T-helper 9 cell (primary cell): ENCODE measurements around the gene LSAMP.

Experiments used
- DNase-seq: peaks from one replicate; pipeline ENCODE4 v3.0.0-alpha.2; 2020

Gene LSAMP

DNA sequence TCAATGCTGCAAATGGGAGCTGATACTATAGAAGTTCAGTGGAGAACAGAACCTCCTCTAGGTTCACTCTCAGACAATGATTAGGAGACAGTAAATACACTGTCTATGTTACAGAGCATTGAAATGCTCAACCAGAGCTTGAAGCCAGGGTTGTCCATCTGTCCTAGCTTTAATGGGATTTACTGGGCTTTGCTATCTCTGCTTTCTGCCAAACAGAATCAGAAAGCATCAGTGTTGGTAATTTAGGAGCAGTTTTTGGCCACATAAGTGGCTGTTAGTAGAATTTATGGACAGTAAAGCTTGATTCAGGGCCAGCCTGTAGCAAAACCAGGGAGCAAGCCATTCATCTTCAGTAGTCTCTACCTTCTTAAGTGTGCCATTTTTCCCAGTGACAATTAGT, 396.3 kb downstream of the LSAMP start:
- DNase-seq = no peak

DNA sequence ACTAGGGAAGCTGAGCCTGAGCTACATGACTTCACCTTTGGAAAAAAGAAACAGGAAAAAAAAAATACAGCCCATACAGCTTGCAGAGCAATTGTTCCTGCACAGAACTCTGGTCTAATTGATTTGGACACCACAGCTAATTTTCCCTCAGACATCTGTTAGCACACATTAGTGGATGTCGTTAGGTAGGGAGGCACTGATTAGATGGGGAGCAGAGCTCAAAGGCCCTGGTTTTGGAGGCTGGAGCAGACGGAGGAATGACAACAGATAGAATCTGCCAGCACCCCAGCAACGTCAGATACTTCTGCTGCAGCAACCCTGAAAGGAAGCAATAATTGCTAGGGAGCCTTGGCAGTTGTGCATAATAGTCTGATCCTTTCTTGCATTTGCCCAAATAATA, 398.9 kb downstream of the LSAMP start:
- no peak for DNase-seq

DNA sequence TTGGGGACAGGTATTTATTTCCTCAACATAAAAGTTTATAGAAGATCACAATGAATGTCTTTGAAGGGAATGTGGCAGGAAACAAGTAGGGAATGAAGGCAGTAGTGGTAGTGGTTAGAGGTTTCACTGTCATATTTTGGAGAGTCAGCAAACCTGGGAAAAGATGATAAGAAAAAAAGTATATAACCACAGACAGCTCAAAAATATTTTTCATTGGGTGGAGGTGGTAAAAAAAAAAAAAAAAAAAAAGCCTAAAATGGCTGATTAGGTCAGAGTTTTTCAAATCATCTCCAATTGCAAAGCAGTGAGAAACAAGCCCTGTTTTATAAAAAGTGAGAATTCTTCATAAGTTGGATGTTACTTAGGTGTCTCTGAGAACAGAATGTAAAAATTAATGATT, 400.0 kb downstream of the LSAMP start:
- DNase-seq = no peak

DNA sequence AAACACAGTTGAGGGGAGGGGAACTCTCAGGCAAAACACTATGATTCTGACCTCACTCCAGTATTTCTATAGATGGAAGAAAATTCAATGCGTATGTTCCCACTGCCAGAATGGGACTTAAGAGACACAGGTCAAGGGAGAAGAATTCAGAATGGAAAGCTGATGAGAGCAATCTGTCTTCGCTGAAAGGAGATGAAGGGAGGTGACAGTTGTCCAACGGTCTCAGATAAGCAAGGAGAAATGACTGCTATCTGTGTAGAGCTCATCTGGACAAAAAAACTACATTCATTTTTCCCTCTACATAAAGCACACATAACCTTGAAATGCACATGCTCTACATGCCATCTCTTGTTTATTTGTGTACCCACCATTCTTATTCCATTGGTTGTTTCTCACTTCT, 405.1 kb downstream of the LSAMP start:
- DNase-seq = no peak

DNA sequence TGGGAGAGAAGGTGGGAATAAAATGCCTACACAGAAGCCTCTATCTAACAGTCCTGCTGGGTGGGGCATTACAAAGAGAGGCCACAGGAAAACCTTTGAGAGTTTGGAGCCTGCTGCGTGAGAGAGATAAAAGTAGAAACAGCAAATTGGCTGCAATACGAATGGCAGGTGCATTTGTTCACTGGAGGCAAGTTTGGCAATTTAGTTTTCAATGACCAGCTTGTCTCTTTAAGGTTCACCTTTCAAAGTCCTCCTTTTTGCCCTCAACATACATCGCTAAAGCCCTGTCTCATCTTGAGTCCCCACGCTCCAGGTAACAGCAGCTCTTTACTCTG, 405.7 kb downstream of the LSAMP start:
- DNase-seq = no peak

DNA sequence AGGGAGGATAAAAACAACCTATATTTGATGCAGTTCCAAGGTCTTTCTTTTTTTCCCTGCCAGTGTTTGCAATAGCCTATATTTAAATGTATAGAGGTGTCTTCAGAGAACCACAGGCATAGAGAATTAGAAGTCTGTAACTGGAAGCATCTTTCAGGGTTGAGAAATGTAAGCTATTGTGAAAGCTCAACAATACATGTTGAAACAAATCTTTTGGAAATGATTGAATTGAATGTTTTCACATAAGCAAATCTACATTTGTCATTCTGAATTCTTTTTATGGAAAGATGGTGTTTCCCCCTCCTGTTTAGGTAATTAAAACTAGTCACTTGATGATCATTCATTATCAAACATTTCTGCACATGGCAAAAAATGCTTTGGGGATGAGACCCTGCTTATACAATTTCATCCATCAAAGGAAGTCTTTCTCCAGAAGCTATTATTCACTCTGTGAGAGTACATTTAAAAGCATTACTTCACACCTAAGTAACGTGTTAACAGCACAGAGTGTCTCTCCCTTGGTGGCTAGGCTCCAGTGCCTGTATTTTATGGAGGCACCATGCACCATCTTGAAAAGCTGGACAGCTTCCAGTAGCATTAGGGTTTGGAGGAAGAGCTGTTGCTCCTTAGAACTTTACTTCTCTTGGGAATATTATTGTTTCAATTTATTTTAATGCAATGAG, 406.2 kb downstream of the LSAMP start:
- no peak for DNase-seq

DNA sequence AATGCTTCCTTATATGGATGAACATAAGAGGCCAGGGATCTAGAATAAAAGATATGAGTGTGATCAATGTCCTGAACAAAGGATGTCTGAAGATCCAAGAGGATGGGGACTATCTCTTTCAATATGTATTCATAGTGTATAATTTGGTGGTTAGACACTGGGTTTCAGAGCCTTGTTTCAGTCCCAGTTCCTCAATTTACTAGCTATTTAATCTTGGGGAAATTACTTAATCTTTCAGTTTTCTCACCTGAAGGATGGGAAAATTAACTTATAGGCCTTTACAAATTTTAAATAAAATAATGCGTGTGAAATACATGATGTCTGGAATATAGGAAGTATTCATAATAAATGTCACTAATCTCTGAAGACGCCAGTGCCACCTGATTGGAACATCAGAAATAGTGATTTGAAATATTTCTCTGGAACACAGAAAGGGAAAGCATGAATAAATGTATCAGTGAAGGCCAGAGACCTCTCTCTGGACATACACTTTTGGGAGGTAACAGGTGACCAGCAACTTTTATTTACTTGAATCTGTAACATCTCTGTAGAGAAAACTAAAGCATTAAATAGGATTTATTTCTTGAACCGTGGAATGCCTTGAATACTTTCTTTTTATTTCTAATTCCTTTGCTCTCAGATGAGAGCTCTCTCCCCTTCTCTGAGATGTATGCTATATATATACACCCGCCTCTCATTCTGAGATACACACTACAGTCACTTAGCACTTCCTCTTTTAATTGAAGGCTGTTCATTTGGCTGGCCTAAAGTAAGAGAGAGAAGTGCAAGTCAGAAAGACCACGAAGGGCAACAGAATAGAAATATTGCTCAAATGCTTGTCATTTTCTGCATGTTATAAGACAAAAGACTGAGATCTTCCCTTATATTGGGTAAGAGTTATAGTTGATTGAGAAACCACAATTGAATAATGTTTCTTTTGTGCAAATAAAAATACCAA, 407.1 kb downstream of the LSAMP start:
- DNase-seq = no peak

DNA sequence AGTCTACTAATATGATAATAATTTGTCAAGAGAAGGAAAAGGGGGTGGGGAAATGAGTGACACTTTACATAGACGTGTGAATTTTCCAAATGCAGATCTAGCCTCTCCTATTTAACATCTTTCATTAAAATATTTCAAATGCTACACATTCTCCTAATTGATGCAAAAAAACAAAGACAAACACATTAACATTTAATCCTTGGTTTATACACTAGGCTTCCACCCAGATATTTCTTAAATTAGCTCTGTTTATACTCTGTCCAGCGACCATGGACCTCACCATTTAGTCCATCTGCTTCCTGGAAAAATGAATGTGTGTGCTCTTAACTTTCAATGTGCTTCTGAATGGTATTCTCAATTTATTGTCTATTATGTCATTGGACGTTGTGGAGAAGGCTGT, 409.9 kb downstream of the LSAMP start:
- no peak for DNase-seq

DNA sequence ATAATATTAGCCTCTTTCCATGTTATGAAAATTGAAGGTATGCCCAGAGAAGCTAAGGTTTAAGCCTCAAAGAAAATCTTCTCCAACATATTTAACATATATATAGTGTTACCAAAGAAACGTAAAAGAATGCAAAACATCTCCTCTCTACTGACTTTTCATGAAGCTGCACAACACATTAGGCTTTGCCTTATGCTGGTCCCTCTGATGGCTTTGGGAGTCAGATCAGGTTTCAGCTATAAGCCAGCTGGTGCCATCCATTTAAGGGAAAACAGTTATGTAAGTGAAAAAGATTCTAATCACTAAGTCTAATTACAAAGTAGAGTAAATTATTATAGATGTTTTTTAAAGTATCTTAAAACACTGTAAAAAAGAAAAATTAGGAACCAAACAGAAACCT, 410.5 kb downstream of the LSAMP start:
- DNase-seq = no peak

DNA sequence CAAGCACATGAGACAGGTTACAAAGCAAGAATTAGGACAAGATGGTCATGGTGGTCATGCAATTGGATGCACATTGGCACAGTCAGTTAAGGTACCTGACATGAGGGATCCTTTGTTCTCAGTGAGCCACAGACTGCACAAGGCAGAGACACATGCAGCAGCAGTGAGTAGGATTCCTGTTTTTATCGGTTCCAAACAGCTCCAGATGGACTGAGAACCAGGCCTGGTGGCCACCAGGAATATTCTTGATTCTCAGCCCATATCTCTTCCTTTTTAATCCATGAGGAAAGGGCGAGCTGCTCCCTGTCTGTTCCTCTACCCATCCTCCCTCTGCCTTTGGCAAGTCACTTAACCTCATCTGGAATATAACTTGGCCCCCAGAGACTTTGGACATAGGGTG, 411.2 kb downstream of the LSAMP start:
- no peak for DNase-seq

DNA sequence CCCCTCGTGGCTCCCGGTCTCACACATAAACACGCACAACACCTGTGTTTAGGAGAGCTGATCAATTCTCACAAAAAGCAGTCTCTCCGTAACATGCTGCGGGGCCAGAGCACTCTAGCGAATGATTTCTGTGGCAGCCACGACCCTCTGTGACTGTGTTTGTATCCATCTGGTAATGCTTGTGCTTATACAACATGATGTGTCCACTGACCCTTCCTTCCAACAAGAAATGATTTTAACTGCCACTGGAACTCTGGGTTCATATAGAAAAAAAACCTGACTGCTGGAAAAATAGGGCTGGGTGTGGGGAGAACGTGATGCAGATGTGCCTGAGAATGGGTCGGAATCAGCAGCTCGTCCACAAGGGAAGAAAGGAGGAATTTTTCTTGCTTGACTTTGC, 411.8 kb downstream of the LSAMP start:
- no peak for DNase-seq

DNA sequence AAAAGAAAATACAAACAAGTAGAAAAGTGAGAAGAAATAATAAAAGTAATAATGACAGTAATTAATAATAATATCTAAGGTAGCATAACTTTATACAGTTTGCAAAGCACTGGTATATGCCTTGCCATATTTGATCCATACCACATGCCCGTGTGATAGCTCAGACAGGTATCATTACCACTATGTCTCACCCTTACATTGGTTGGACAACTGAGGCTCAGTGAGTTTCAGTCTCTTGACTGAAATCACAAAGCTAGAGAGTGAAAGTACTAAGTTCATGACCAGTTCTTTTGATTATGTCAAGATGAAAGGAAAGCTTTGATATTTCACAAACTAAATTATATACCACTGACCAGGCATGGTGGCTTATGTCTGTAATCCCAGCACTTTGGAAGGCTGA, 413.1 kb downstream of the LSAMP start:
- DNase-seq = no peak

DNA sequence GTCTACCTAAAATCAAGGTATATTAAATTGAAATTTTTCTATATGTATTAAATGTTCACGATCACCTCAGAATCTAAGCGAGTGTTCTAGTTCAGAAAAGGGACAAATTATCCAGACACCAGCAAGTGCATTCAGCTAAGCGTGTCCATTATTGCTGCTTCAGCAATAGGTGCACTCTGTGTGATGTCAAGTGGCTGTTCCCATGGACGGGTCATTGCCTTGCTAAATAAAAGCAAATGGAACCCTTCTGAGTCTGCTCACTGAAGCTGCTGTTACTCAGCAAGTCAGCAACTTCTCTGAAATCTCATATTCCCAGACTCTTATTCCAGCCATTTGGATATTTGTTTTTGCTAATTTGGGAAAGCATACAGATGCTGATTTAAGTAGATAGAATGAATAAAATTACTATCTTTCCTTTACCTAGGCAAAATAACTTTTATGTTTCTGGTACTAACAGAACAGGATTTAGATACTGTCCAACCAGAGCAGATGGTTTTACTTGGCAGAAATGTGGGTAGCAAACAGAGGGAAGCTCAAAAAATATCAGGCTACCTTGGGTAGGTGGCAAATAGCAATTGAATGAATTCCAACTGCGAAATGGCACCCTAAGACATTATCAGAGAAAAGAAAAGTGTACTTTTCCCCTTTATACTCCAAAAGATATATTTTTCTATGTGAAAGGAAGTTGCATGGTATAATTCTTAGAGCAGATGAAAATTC, 415.0 kb downstream of the LSAMP start:
- no peak for DNase-seq

DNA sequence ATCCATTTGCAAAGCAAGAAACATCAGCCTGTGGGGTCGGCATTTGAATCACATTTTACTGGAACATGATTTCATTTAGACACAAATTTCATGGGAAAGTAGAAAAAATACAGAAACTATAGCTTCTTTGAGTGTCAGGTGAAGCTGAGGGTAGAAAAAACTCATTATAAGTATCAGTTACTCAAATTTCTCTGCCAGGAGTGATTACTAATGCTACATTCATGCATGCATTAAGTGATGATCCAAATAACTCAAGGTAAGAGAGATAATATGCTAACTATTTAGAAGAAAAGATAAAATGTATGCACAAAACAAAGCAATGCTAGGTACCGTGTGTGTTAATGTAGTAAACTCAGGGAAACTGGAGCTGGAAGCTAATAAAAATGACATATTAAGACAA, 416.0 kb downstream of the LSAMP start:
- DNase-seq = no peak

DNA sequence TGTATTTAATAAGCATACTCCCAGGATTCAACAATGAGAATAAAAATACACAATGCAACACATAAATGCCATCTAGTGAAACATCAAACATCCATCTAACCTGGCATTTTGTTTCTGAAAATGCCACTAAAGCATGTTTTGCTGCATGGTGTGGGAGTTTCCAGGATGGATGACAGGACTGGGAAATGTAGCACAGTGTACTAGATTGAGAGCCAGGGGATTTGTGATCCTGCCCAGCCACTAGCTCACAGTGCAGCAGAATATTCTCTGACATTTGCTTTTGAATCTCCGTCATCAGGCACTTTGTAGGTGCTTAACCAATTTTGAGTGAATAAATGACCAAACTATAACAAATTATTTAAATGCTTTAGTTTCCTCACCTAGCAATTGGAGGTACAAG, 417.1 kb downstream of the LSAMP start:
- DNase-seq = no peak

DNA sequence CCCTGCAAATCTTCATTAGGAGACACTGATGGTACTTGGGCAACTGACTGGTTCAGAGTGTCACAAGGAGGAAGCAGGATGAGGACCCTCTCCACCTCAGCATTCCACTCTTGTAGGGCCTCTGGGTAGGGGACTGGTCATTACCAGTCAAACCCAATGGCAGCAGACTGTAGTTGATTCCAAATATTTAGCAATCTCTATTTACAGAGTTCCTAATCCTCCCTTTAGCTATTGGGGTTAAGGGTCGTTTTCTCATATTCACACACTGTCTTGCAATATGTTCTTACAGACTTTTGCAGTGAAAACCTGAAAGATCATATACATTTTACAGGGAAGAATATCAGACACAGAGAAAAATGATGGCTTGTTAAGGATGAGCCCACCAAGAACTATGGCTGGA, 424.3 kb downstream of the LSAMP start:
- DNase-seq = no peak

DNA sequence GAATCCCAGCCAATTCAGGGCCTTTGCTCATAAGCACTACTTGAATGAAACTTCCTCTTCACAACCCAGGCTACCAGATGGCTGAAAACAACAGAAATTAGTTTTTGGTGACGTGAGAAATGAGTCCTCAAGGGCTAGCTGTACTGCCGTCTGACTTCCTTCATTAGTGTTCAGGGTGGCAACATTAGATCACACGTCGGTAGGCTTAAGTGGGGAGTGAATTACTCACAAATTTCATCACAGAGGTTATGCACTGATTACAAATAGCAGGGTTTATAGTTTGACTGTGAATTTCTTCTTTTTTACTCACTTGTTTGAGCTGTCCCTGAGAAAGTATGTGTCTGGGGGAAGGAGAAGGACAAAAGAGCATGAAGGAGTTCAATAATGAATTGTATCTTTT, 424.8 kb downstream of the LSAMP start:
- DNase-seq = no peak

DNA sequence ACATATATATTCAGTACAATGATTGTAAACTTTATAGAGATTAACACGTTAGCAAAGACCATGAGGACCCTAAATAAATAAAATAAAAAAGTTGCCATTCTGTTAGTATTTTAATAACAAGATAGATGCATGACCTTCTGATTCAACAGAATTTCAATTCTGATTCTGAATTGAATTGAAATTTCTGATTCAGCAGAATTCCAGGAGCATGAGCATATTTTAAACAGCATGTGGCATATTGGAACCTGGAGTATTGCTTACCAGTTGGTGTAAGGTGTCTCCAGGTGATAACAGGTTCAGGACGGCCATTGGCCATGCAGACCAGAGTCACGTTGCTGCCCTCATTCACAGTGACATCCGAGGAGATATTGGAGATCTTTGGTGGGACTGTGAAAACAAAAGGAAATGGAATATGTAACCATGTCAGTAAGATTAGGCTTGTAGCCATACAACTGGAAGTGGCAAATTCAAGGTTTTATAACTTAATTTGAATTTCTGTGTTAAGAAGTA, 426.0 kb downstream of the LSAMP start:
- no peak for DNase-seq

DNA sequence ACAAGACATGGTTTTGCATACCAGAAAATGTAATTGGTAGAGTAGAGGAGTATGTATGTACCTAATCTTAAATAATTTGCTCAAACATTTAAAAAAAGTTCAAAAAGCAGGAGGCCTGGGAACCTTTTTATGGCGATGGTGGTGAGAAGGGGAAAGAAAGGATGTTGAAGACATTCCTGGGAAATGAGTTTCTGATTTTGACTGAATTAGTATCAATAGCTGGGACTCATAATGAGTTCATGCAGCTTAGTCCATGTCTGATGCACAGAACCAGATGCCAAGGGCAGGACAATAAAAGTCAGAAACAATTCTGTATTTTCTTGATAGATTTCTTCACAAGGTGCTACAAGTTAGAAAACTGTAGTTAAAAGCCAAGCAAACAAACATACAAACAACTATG, 426.6 kb downstream of the LSAMP start:
- no peak for DNase-seq

DNA sequence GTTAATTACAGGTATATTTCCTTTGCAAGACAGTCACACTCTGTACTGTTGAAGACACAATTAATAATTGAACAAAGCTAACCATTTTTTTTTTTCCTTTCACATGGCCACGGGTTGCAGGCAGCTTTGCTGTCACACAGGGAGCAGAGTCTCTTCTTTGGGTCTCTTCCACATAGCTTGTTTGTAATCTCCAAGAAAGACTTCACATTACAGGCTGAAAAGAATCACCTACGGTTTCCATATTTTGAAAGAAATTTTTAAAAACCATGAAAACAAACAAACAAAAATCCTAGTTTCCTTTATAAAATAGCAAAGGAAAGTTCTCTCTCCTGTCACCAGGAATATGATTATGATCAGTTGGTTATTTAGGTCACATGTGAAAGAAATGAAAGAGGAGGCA, 429.4 kb downstream of the LSAMP start:
- no peak for DNase-seq

DNA sequence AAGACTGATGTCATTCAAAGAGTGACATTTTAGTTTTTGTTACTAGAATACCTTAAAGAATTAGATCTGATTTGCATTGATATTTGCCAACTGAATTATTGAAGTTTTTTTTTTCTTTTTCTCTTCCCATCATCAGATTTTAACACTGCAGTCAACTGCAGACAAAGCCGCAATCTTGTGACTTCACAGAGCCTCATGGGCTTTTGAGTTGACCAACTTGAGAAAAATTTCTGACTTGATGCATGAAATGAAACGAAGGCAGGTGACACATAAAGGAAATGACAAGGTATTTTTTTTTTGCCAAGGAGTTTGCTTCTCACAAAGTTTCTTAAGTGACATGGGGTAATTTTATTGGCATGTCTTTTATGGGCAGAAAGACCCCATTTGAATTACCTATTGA, 438.3 kb downstream of the LSAMP start:
- no peak for DNase-seq

DNA sequence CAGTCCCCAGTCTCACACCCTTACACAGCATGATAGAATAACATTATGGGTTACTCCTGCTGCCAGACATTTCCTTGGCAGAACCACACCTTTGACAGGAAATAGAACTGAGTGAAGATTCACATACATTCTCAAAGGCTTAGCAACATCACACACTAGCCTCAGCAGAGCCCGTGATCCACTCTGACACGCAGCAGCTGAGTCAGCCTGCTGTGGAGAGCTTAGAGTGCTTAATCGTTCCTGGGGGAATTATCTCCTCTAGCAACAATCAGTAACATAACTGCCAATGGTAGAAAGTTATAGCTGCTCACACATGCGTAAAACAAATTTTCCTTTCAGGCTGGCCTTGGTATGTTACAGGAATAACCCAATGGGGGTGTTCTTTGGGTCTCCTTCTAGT, 439.9 kb downstream of the LSAMP start:
- DNase-seq = no peak

DNA sequence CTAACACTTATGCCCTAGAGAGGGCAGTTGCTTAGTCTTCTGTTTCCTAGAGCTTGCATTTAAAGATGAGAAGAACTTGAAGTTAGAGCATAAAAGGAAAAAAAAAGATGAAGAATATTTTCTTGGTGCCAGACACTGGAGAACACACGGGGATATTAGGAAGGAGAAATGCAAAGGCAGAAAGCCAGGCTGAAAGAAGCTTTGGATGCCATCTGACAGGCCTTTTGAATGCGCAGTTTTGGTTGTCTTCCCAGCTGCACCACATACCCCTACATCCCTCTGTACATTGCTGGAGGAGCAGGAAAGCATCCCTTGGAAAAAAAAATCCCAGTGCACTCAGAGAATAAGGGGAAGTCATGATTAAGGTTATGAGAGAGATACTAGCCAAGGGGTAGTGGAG, 443.1 kb downstream of the LSAMP start:
- DNase-seq = no peak

DNA sequence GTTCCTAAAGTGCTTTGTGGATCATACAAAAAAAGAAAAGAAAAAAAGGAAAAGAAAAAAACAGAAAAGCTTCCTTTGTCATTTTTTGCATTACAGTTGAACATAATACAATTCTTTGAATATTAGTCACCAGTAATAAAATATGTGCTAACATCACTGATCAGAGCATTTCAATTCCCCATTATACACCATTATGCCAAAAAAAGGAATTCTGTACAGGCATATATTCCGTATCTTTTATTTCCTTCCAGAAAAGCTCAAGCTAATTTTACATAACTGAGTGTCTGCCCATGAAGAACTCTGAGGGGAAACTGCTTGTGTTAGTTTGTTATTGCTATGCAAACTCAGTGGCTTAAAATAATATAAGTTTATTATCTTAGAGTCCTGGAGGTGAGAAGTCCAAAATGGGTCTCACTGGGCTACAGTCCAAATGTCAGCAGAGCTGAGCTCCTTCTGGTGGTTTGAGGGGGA, 444.1 kb downstream of the LSAMP start:
- DNase-seq = no peak
